ENCODE data around the gene INTS6. TPM values are rescaled to one million over a fixed set of nuclear protein-coding genes. Genes with fewer than 3 reads are reported as not detected.

The INTS6 gene
- total and polyA plus RNA-seq, 11 donors, result 7.7 to 30.2 (median 23.4) TPM

DNA sequence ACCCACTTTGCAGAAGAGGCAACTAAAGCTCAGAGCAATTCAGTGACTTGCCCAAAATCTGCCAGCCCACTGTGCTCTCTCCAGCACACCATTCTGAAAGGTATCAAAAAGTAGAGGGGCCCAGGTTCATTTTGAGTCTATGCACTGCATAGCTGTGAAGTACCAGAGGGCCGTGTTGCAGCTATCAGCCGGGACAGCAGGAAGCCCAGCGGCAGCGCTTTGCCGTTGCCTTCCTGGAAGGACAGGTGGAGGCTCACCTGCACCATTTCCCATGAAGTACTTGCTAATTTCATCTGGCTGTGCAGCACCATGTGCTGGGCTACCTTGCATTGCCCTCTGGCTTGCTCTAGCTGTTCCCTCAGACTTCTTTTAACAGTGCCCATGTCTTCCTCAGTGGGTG is 116.1 kb downstream of the INTS6 start:
- Histone ChIP-seq H3K4me1 (no peaks in the 10 kb centered on the region), H3K27me3 (no peaks in the 10 kb centered on the region), H3K36me3 (no peaks in the 10 kb centered on the region), H3K4me3 (no peak overlapping the region), H3K27ac (no peak overlapping the region), H3K9me3 (no peaks in the 10 kb centered on the region)
- DNase-seq, result no peak
- intact Hi-C loops (cut with DNase I), result no loop called here
- TF ChIP-seq, protein P1, sequence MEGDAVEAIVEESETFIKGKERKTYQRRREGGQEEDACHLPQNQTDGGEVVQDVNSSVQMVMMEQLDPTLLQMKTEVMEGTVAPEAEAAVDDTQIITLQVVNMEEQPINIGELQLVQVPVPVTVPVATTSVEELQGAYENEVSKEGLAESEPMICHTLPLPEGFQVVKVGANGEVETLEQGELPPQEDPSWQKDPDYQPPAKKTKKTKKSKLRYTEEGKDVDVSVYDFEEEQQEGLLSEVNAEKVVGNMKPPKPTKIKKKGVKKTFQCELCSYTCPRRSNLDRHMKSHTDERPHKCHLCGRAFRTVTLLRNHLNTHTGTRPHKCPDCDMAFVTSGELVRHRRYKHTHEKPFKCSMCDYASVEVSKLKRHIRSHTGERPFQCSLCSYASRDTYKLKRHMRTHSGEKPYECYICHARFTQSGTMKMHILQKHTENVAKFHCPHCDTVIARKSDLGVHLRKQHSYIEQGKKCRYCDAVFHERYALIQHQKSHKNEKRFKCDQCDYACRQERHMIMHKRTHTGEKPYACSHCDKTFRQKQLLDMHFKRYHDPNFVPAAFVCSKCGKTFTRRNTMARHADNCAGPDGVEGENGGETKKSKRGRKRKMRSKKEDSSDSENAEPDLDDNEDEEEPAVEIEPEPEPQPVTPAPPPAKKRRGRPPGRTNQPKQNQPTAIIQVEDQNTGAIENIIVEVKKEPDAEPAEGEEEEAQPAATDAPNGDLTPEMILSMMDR (IDR thresholded peaks at IDR 0.05), result no peak
- TF ChIP-seq POLR2A (IDR thresholded peaks at IDR 0.05), result no peak
- ATAC-seq, result no peak
- 78 to 92% (median 84%) methylated on average over 4 to 5 of the region's 5 CpGs for WGBS, 4 donors

DNA sequence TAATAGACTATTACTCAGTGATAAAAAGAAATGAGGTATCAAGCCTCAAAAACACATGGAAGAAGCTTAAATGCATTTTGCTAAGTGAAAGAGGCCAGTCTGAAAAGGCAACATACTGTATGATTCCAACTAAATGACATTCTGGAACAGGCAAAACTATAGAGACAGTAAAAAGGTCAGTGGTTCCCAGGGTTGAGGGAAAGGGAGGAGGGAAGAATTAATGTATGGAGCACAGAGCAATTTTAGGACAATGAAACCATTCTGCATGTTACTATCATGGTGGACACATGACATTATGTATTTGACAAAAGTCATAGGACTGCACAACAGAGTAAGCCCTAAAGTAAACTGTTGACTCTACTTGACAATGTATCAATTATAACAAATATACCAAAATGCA is 119.0 kb downstream of the INTS6 start:
- no peak overlapping the region for H3K27ac ChIP-seq
- no peaks in the 10 kb centered on the region for H3K9me3 ChIP-seq
- ATAC-seq (no peak), DNase-seq (no peak)
- TF ChIP-seq POLR2A (IDR thresholded peaks at IDR 0.05), result no peak
- TF ChIP-seq, protein P1 (IDR thresholded peaks at IDR 0.05), result no peak
- intact Hi-C loops (cut with DNase I), result no loop called here
- H3K4me3 ChIP-seq, result no peak overlapping the region
- peaks cover 0 to 10% (median 0%) of the 10 kb centered on the region in 12 donors for H3K4me1 ChIP-seq
- no peaks in the 10 kb centered on the region for H3K36me3 ChIP-seq
- no peaks in the 10 kb centered on the region for H3K27me3 ChIP-seq

DNA sequence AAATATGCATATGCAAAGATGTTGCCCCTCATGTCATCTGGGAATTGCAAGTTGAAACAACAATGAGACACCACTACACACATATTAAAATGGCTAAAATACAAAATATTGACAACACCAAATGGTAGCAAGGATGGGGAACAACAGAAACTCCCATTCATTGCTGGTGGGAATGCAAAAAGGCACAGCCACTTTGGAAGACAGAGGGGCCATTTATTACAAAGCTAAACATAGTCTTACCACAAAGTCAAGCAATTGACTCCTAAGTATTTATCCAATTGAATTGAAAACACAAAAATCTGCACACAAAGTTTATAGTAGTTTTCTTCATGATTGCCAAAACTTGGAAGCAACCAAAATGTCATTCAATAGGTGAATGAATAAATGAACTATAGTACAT is 119.4 kb downstream of the INTS6 start:
- intact Hi-C loops (cut with DNase I), result no loop called here
- no peak for ATAC-seq

DNA sequence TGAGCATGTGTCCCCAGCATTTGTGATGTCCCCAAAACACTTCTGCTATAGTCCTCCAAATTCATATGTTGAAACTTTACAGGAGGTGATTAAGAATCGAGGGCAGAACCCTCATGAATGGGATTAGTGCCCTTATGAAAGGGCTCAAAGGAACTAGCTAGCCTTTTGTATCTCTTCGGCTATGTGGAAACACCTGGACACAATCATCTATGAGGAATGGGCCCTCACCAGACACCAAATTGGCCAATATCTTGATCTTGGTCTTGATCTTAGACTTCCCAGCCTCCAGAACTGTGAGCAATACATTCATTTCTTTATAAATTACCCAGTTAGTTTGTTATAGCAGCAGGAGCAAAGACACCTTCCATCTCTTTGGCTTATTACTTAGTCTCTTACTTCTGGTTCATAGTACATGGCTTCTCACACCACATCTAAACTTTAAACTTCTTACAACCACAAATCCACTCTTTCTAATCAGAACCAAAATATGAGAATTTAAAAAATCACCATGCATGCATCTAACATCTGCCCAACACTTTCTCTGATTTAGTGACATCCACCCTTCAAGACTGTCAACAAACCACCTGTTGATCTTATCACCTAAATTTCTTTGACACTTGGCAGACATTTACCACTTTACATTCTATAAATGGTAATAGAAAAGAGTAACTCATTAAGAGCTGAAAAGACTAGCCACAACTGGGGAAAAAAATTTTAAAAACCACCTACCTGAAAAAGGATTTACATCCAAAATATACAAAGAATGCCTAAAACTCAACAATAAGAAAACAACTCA is 120.1 kb downstream of the INTS6 start:
- Histone ChIP-seq H3K4me3 (no peak overlapping the region), H3K27ac (no peak overlapping the region), H3K36me3 (no peaks in the 10 kb centered on the region), H3K4me1 (peaks cover 0 to 10% (median 0%) of the 10 kb centered on the region in 12 donors), H3K27me3 (no peaks in the 10 kb centered on the region), H3K9me3 (no peaks in the 10 kb centered on the region)
- 80 to 87% (median 81%) methylated on average over 2 of the region's 2 CpGs for WGBS, 4 donors
- TF ChIP-seq, protein P1 (IDR thresholded peaks at IDR 0.05), result no peak
- TF ChIP-seq POLR2A (IDR thresholded peaks at IDR 0.05), result no peak
- no peak for DNase-seq
- no peak for ATAC-seq
- intact Hi-C loops (cut with DNase I), result no loop called here

More for the DNA sequence above, 119.4 kb downstream of the INTS6 start:
- no peak overlapping the region for H3K27ac ChIP-seq
- no peaks in the 10 kb centered on the region for H3K27me3 ChIP-seq
- H3K4me1 ChIP-seq, result peaks cover 0 to 10% (median 0%) of the 10 kb centered on the region in 12 donors
- DNase-seq, result no peak
- H3K4me3 ChIP-seq, result no peak overlapping the region
- H3K36me3 ChIP-seq, result no peaks in the 10 kb centered on the region
- TF ChIP-seq, protein P1 (IDR thresholded peaks at IDR 0.05), result no peak
- TF ChIP-seq POLR2A (IDR thresholded peaks at IDR 0.05), result no peak
- no peaks in the 10 kb centered on the region for H3K9me3 ChIP-seq
